HepG2 (cell line): Measurements from ENCODE around the gene TMEM117. TPM values are rescaled to one million over a fixed set of nuclear protein-coding genes. Genes with fewer than 3 reads are reported as not detected.

Experiments
- ATAC-seq: fragments of 200-7000 bp; cut with Tn5 transposase; 3 replicates; pipeline ENCODE4 v1.9.1; 2020; ENCODE audit warnings: mild to moderate bottlenecking, moderate library complexity
- BruUV-seq: library from RNA; stranded (reverse); fragments of 400-500 nt; replicated peaks from 2 replicates; lab custom pipeline; 2021; lab: Mats Ljungman, UMichigan
- CTCF ChIA-PET: fragments of 300-600 bp; formaldehyde crosslinking; extraction: SDS; loops from one replicate; lab custom pipeline; 2021; ENCODE audit warnings: low total read pairs, inconsistent platforms, low intra/inter-chr PET ratio; lab: Yijun Ruan, JAX
- POLR2A ChIA-PET: fragments of 350-600 bp; sonication (Branson Sonifier 250); formaldehyde crosslinking; loops from one replicate; lab custom pipeline; 2020; ENCODE audit warnings: antibody characterized with exemption, inconsistent platforms; lab: Yijun Ruan, JAX
- DNase-seq: peaks from one replicate; pipeline ENCODE4 v3.0.0-alpha.2; 2015; ENCODE audit warnings: low spot score
- FAIRE-seq: peaks from 3 replicates; lab custom pipeline; 2011; peaks lifted over from hg19 to GRCh38; lab: Jason Lieb, UNC
- H2AFZ ChIP-seq: one replicate; pipeline ENCODE4 v1.6.1; 2011; ENCODE audit warnings: low read length, inconsistent platforms
- H3K27ac ChIP-seq: fragments of 300-600 bp; 3 replicates; pipeline ENCODE4 v1.8.0; 2011; ENCODE audit warnings: mixed run types, mild to moderate bottlenecking, mixed read lengths, low read length, inconsistent platforms; ENCODE audit not compliant: insufficient read depth; ENCODE audit errors: extremely low read length
- H3K27me3 ChIP-seq, 2 experiments: fragments of 200-600 bp in 1 of 2; 2 replicates in 1 of 2; 3 replicates in 1 of 2; pipeline versions ENCODE4 v1.6.0 to v1.8.0; 2011; ENCODE audit warnings: low read length in 2 of 2, mild to moderate bottlenecking in 2 of 2, moderate library complexity in 2 of 2, inconsistent platforms in 1 of 2; ENCODE audit not compliant: insufficient read depth in 2 of 2, control insufficient read depth in 1 of 2
- H3K36me3 ChIP-seq, 2 experiments: fragments of 200-600 bp in 1 of 2; replicated peaks in 1 of 2; 2 replicates in 1 of 2; 3 replicates in 1 of 2; pipeline versions ENCODE4 v1.5.1 to v1.8.0; 2011; ENCODE audit warnings: low read length in 2 of 2, inconsistent platforms in 1 of 2; ENCODE audit not compliant: insufficient read depth in 2 of 2, control insufficient read depth in 1 of 2
- H3K4me1 ChIP-seq: 2 replicates; pipeline ENCODE4 v1.5.1; 2012; ENCODE audit warnings: low read length, inconsistent platforms; ENCODE audit not compliant: insufficient read depth
- H3K4me2 ChIP-seq: 2 replicates; pipeline ENCODE4 v1.6.0; 2011; ENCODE audit warnings: low read depth, low read length, inconsistent platforms
- H3K4me3 ChIP-seq, 3 experiments: fragments of 200-600 bp in 1 of 3; sonication (generic), shearing (Covaris generic) in 1 of 3; replicated peaks in 1 of 3; 2 replicates each; pipeline ENCODE4 v1.5.1; 2011 to 2016; ENCODE audit warnings: low read length in 3 of 3, inconsistent platforms in 2 of 3, low read depth in 2 of 3, mild to moderate bottlenecking in 2 of 3, control low read depth in 1 of 3, mixed read lengths in 1 of 3; ENCODE audit not compliant: insufficient read depth in 1 of 3
- H3K79me2 ChIP-seq: one replicate; pipeline ENCODE4 v1.6.1; 2011; ENCODE audit warnings: low read length, inconsistent platforms; ENCODE audit not compliant: insufficient read depth
- H3K9ac ChIP-seq: 2 replicates; pipeline ENCODE4 v1.6.0; 2011; ENCODE audit warnings: mild to moderate bottlenecking, low read depth, low read length, inconsistent platforms; ENCODE audit not compliant: insufficient read depth
- H3K9me3 ChIP-seq: 2 replicates; pipeline ENCODE4 v1.5.1; 2012; ENCODE audit warnings: mild to moderate bottlenecking, low read length
- H4K20me1 ChIP-seq: 2 replicates; pipeline ENCODE4 v1.6.0; 2011; ENCODE audit warnings: inconsistent platforms, mild to moderate bottlenecking, low read length, moderate library complexity; ENCODE audit not compliant: insufficient read depth
- BHLHE40 ChIP-seq: IDR thresholded peaks from 2 replicates; pipeline ENCODE4 v1.6.1; 2011; ENCODE audit warnings: low read length, improper control_type of control experiment
- CREB3 ChIP-seq: sonication (generic); formaldehyde crosslinking; IDR thresholded peaks from 2 replicates; pipeline ENCODE4 v1.5.0; 2020; ENCODE audit warnings: missing genetic modification reagents
- JUND ChIP-seq: sonication (generic); formaldehyde crosslinking; IDR thresholded peaks from 2 replicates; pipeline ENCODE4 v1.8.0; 2022; ENCODE audit warnings: mild to moderate bottlenecking, missing genetic modification reagents
- TCF12 ChIP-seq, 2 experiments: fragments of 450-650 bp in 1 of 2; sonication (generic) in 1 of 2; formaldehyde crosslinking in 1 of 2; IDR thresholded peaks; 2 replicates each; pipeline versions ENCODE4 v1.6.1 to v1.8.0; 2017 to 2022; ENCODE audit warnings: antibody characterized with exemption in 1 of 2, mild to moderate bottlenecking in 1 of 2, missing genetic modification reagents in 1 of 2, moderate library complexity in 1 of 2
- ZKSCAN1 ChIP-seq: fragments of 150-350 bp; IDR thresholded peaks from 2 replicates; pipeline ENCODE4 v1.6.1; 2014; ENCODE audit warnings: low read length
- ZNF678 ChIP-seq: sonication (generic); formaldehyde crosslinking; IDR thresholded peaks from 2 replicates; pipeline ENCODE4 v1.4.0; 2020; ENCODE audit warnings: mild to moderate bottlenecking, missing genetic modification reagents
- WGBS: methylation state at CpG from one replicate; pipeline ENCODE4 v1.1.6; 2017; ENCODE audit warnings: low lambda C conversion rate; 5-methylcytosine and 5-hydroxymethylcytosine counted together
- in situ Hi-C: cut with HindIII; loops from 2 replicates; pipeline ENCODE4 v1.10.0; 2017; ENCODE audit warnings: low pct_unique_long_range_greater_than_20kb; ENCODE audit not compliant: extremely low pct_ligation_motif_present
- intact Hi-C: fragments of 100-400 bp; cut with micrococcal nuclease; formaldehyde crosslinking; loops from one replicate; pipeline ENCODE4 v1.10.0; 2022; ENCODE audit not compliant: unreplicated experiment
- polyA plus RNA-seq, 8 experiments: library from polyadenylated mRNA; depleted of rRNA in 3 of 8; stranded (reverse) in 7 of 8; unstranded in 1 of 8; fragments of >200 nt; fragmentation: Illumina TruSeq in 4 of 8; extraction: Trizol in 4 of 8; gene quantifications; 2 replicates each; pipeline versions ENCODE4 v1.2.1 to v1.2.3, GENCODE V29; 2011 to 2016; ENCODE audit warnings: low read depth in 4 of 8, missing spikeins in 1 of 8, mixed read lengths in 1 of 8; ENCODE audit not compliant: insufficient read depth in 1 of 8
- total RNA-seq, 5 experiments: library from RNA; depleted of rRNA; stranded (reverse); fragments of >200 nt; fragmentation: Illumina TruSeq; extraction: Trizol; gene quantifications; 2 replicates each; pipeline ENCODE4 v1.2.3, GENCODE V29; 2016; ENCODE audit warnings: low read depth in 1 of 5
- TF ChIP-seq, protein P1 (sequence below): sonication (generic); formaldehyde crosslinking; IDR thresholded peaks from 2 replicates; pipeline ENCODE4 v1.4.0; 2020; ENCODE audit warnings: mild to moderate bottlenecking, missing genetic modification reagents

TMEM117 gene
- total and polyA plus RNA-seq, 2 of the 13 experiments (the other 11 are each of a cell fraction or from before 2014, with no cell fraction given), result 2.8 to 8.5 TPM

DNA sequence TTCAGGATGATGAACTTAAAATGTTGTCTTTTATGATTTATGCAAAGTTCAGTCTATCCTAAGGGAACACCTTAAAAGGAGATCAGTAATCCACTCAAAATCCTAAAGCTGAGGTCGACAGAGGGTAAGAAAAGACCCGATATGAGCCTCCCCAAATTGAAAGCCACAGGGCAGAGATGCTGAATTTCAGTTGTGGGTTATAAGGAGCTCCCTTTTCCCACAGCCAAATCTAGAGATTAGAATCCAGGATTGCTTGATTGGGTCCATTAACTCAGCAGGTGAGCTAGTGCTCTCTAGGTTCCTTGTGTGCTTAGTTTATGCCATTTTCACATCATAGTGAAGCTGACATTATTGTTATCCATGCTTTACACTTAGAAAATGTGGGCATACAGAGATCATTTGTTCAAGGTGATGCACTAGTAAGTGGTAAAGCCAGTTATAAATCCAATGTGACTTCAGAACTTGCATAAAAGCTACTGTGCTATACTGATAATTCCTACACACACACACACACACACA, 417.5 kb downstream of the TMEM117 start:
- Histone ChIP-seq H4K20me1 (no peaks in the 10 kb centered on the region), H3K9me3 (no peaks in the 10 kb centered on the region), H3K36me3 (no peaks in the 10 kb centered on the region), H3K9ac (no peak overlapping the region), H3K27ac (no peak overlapping the region), H3K79me2 (no peaks in the 10 kb centered on the region), H2AFZ (no peak overlapping the region), H3K4me1 (no peaks in the 10 kb centered on the region), H3K4me2 (no peak overlapping the region), H3K4me3 (no peak overlapping the region), H3K27me3 (no peaks in the 10 kb centered on the region)
- CTCF ChIA-PET, result no interaction called here
- in situ Hi-C loops (no loop called here), intact Hi-C loops (no loop called here)
- 79% methylated on average over 2 of the region's 2 CpGs for WGBS
- POLR2A ChIA-PET, result no interaction called here
- FAIRE-seq (no peak), ATAC-seq (no peak), DNase-seq (no peak)
- no TSS peak for BruUV-seq
- TF ChIP-seq ZKSCAN1 (no peak), TCF12 (IDR thresholded peaks at IDR 0.05) (no peak), TCF12 (CRISPR knock-in tag; IDR thresholded peaks at IDR 0.05) (no peak), ZNF678 (CRISPR knock-in tag) (no peak), BHLHE40 (no peak), JUND (CRISPR knock-in tag) (no peak), CREB3 (CRISPR knock-in tag) (no peak)
- TF ChIP-seq, protein P1, sequence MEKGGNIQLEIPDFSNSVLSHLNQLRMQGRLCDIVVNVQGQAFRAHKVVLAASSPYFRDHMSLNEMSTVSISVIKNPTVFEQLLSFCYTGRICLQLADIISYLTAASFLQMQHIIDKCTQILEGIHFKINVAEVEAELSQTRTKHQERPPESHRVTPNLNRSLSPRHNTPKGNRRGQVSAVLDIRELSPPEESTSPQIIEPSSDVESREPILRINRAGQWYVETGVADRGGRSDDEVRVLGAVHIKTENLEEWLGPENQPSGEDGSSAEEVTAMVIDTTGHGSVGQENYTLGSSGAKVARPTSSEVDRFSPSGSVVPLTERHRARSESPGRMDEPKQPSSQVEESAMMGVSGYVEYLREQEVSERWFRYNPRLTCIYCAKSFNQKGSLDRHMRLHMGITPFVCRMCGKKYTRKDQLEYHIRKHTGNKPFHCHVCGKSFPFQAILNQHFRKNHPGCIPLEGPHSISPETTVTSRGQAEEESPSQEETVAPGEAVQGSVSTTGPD, result no peak
